Measurements from ENCODE around the gene EEPD1.
A peak's percentile ranks its signal among the peaks of the same experiment; 100 is the strongest.
"Not testable (repeated sequence)": the region's sequence is repeated elsewhere in the genome, so short reads cannot be mapped to it uniquely, and the experiment has no call there.

The EEPD1 gene

DNA sequence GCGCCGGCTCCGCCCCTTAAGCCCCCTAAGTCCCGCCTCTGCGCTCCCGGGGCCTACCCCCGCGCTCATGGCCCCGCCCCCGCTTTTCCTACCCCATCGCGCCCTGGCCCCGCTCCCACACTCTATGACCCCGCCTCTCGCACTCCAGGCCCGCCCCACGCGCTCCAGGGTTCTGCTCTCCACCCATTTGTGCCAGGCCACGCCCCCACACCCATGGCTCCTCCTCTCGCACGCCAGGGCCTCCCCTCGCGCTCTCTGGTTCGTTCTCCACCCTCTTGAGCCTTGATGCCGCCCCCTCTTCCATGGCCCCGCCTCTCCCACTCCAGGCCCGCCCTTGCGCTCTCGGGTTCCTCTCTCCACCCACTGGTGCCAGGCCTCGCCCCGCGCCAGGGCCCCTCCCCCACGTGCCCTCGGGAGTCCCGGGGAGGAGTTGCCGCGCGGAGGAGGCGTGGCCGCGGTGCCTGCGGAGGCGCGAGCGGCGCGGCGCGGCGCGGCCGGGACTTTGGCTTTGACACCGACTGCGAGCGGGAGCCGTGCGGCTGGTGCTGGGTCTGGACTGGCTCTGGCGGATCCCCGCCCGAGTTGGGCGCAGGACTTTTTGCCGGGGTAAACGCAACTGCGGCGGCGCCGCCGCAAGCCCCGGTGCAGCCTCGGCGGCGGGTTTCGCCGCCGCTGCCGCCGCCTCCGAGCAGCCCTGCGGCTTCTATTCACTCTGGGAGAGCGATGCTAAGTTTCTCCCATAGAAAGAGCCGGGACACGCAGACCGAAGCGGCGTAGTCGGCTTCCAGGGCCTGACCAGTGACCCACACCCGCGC, at the start of gene EEPD1:
TSS of gene EEPD1 (plus strand) at position 499 of the 815 bp plus-strand sequence. CDS start 1,071 bp downstream, outside the sequence.
- peak; percentile 99 for DNase-seq (ENCODE audit: low read depth, low spot score)

DNA sequence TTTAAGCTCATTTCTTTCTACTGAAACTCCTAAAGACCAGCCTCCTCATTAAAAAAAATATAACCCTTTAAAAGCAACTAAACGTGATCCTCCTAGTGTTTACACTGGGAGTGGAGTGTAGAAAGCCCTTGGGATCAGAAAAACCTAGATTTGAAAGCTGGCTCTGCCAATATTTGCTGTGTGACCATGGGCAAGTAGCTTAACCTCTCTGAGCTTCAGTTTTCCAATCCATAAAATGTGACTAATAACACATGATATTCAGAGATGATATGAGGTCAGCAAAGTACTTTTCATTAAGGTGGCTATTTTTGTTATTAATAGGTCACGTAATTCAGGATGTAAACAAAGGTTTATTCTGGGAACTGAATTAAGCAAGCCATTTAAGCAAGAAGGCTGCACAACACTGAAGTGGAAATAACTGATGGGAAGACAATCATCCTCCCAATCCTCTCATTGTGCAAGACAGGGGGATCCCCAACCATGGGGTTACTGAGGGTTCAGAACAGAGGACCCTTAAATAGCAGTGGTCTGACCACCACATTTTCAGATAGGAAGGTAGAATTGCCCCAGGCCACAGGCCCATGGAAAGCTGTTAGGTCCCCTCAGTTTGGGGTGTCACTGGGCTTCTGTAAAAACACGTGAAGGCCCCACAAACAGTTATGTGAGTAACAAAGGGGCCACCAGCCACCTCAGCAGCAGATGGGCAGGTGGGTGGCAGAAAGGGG, 49.1 kb upstream of the EEPD1 start:
- DNase-seq (ENCODE audit: low read depth, low spot score): no peak

DNA sequence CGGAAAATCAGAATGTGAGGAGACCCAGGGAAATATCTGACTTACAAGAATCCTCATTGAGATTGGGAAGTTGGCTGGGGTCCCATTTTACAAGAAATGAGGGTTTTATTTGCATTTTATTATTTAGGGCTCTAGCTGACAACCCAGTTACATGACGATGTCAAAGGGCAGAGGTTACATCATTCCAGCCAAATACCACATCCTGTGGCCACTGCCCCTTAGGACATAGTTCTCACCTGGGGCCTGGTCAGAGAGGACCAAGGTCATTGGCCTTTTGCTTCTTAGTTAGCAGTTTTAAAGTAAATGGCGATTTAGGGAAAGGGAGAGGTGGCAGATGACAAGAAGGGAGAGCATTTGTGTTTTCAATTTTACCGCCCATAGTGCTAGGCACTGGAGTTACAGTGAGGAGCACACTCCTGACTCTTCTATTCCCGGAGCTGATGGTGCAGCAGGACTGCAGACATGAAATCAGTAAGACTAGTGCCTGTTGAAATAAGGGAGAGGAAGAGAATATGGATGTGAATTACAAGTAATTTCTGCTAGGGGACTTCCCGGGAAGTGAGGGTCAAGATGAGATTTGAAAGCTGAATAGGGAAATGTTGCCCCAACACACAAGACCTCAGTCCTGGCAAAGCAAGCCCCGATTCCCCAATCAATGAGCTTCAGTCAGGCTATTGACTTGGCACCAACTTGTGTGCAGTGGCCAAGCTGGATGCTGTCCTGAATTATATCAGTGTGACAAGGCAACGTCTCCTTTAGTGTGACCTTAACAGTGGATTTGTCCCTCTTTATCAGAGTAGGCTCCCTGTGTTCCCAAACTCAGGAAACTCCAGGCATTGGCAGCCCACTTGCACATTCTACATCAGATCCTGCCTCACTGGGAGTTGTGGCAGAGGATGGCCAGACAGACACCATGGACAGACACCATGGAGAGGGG, 45.8 kb upstream of the EEPD1 start:
- DNase-seq (ENCODE audit: low read depth, low spot score): not testable (repeated sequence)

DNA sequence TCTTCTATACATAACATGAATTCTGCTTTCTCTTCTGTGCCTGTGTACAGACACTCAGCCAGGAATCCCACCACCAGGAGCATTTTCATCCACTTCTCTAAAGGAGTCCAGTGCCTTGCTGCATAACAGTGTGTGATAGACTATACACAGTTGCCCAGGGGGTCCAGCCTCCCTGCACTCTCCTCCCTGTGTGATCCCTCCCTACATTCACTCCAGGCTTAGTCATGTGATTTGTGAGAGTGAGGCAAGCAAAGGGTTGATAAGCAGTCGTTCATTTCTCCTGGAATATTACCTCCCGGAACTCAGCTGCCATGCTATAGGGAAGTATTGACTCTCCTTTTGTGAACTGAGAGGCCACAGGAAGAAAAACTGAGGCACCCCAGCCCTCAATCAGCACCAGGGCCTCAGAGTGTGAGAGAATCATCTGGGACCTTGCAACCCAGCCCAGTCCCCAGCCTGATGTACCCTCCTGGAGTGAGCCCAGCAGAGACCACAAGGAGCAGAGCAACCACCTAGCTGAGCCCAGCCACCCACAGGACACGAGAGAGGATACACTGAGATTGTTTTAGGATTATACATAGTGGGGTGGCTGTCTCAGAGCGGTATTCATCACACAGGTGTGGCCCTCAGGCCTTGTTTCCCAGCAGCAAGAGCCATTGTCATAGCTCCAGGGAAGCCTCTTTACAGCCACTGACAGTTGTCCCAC, 45.0 kb upstream of the EEPD1 start:
- DNase-seq (ENCODE audit: low read depth, low spot score): no peak

DNA sequence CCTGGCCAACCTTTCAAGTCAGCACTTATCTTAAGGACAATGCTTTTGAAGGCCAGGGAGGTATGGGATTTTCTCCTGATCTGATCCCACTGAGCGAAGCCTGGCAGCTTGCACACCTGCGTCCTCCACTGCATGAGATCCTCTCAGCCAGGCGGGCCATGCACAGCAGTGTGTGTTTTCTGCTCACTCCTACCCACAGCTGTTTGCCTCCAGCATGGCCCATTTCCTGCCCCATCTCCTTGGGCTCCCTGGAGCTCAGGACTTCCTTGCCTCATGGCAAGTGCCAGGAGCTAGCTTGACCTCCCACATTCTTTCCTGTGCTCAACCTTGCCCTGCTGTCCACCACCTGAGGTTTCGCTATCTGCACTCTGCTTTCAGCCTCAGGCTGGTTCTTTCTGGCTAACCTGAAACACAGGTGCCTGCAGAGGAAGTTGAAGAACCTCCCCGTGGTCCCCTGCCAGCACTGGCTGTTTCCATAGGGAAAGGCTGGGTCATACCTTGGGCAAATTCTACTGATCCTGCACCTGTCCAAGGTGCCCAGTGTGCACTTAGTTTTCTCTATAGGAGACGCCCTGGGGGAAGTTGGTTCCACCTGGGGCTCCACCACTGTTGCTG, 43.9 kb upstream of the EEPD1 start:
- DNase-seq (ENCODE audit: low read depth, low spot score): no peak

DNA sequence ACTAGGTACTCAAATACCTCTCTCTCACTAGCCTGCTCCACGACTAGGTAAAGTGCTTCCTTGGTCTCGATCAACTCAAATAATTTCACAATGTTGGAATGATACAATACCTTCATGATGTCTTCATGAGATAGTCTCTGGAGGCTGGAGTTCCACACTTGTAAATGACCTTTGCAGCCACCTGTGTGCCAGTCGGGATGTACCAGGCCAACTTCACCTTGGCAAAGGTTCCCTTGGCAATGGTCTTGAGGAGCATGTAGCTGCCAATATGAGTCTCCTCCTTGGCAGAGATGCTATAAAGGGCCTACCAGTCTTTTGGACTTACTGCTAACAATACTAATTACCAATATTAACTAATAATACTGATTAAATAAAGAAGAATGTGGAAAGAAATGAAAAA, 42.5 kb upstream of the EEPD1 start:
- no peak for DNase-seq (ENCODE audit: low read depth, low spot score)

DNA sequence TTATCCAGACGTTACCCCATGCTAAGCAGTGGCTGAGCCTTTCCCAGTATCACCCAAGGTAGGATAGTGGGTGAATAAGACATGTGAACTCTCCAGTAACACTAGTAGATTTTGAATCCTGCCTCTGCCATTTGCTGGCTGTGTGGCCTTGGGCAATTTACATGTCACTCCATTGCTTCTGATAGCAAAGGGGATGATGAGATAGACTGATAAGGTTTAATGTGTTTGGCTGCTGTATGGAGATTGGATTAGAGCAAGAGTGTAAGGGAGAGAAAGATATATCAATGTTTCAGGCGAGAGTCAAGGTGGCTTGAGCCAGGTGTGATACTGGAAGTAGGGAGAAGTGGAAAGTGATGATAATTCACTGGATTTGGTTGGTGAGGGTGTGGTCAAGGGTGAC, 40.1 kb upstream of the EEPD1 start:
- no peak for DNase-seq (ENCODE audit: low read depth, low spot score)

DNA sequence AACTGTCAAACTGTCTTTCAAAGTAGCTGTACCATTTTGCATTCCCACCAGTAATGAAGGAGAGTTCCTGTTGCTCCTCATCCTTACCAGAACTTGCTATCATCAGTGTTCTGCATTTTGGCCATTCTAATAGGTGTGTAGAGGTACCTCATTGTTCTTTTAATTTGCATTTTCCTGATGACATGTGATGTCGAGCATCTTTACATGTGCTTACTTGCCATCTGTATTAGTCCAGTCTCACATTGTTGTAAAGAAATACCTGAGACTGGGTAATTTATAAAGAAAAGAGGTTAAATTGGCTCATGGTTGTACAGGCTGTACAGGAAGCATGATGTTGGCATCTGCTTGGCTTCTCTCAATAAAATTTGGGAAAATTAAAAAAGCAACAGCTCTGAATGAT, 38.7 kb upstream of the EEPD1 start:
- no peak for DNase-seq (ENCODE audit: low read depth, low spot score)

DNA sequence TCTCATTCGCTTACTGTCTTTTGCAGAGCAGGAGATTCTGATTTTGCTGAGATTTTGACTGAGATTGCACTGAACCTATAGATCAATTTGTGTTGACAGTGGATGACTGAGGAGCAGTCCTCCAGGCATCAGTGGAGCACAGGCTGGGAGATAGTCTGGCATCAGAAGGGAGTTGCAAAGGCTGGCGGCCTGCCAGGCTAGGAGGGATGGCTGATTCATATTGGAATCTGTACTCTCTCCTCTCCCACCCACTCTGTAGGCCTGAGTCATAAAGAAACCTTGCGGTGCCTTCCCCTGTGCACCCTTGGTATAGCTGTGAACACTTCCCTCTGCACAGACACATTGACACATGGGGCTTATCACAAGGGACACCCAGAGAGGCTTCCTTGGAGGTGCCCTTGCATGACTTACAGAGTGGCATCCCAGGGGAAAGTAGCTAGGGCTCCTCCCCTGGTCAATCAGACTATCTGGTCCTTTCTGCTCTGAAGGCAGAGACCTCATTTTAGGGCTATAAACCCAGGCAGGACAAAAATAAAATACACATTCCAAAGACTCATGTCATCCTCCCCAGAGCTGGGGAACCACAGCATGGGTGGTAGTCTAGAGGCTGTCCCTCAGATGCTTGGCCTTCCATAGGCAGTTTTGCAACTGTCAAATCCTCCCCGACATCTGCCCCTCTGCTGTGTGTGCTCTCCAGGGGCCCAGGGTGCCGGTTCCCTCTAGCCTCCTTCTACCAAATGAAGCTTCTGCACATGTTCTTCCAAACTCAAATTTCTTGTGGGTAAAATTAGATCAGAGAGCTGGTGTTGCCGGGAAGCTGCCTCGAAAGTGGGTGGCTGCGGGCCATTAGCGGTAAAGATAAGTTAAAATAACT, 37.4 kb upstream of the EEPD1 start:
- peak; percentile 29 for DNase-seq (ENCODE audit: low read depth, low spot score)

DNA sequence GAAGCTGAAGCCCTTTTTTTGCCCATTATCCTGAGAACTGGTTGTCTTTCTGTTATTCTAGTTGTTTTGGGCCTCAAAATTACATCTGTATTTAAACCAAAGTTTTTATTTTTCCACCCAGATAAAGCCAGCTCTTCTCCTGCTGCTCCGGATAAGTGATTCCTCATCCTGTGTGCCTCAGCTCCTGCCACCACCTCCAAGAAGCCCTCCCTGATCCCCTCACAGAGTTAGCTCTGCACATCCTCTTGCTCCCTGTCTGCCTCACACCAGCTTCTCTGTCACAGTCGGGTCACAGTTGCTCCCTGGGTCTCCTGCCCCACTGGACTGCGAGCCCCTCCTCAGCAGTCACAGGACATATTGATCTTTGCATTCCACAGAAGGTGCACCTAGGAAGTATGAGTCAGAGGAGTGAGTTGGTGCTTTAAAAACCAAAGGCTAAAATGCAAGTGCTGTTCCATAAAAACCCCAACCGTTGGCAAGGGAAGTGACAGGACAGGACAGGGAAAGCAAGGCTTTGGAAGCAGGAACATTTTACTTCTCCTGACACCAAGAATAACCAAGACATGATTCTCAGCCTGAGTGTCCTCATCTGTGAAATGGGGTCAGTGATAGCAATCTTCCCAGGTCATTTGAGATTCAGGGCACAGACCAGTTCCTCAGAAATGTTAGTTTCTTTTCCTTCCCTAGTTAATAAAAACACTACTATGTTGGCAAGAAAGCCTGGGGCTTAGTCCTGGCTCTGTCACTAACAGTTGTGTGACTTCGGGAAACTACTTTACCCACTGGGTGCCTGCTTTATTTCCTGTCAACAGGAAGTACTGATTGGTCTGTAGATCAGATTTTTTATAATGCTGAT, 36.5 kb upstream of the EEPD1 start:
- no peak for DNase-seq (ENCODE audit: low read depth, low spot score)

DNA sequence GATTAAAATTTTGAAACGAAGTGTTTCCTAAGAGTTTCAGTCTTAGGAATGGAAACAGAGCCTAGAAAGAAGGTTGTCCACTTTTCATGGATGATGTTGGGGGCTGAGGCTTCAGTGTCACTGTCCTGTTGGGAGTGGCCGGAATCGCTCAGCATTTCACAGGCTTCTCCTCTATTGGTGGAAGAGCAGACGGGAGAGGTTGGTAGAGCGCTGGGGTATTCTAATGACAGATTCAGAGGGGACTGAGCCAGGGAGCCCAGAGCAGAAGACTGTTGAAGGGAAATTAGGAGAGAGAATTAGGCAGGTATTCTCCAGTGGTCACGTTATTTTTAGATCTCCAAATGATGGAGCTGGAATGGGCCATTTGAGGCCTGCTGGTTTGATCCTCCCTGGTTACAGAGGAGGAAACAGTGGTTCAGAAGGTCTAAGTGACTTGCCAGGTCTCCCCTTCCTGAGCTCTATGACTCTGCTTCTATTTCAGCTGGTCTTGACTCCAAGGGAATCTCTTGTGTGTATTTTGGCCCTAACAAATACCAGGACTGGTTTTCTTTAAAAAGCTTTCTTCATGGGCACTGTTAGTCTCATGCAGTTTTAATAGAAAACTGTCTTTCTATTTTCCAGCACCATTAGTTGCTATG, 35.7 kb upstream of the EEPD1 start:
- DNase-seq (ENCODE audit: low read depth, low spot score): no peak

DNA sequence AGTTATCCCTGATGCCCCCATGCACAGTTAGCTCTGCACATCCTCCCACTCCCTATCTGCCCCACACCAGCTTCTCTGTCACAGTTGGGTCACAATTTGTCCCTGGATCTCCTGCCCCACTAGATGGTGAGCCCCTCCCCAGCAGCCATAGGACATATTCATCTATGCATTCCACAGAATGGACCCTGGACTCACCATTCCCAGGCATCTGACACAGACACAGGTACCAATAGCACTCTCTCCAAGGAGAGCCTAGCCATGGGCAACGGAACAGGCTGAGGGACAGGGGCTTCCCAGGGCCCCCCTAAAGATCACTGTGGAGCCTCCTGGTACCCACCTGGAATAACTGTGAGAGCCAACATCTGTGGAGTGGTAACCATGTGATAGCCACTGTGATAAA, 34.7 kb upstream of the EEPD1 start:
- DNase-seq (ENCODE audit: low read depth, low spot score): no peak

DNA sequence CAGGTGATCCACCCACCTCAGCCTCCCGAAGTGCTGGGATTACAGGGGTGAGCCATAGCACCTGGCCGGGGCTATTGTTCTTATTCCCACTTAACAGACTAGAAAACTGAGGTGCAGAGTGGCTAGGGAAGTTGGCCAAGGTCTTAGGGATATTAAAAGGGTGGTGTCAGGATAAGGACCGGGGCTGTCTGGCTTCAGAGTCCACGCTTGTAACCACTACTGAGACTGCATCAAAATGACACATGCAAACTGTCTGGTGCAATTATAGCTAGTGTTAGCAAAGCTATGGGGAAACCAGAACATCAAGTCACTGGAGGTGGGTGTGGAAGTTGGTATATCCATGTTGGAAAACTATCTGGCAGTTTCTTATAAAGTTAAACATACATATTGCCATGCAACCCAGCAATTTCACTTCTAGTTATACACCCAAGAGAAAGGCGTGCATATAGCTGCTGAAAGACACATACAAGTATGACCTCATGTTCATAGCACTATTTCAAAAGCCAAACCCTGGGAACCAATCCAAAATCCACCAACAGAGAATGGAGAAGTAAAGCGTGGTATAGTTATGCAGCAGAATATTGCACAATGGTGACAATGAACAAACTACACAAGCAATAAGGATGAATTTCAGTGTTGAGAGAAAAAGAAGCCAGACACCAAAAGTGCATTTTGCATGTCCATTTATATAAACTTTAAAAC, 33.9 kb upstream of the EEPD1 start:
- DNase-seq (ENCODE audit: low read depth, low spot score): no peak

DNA sequence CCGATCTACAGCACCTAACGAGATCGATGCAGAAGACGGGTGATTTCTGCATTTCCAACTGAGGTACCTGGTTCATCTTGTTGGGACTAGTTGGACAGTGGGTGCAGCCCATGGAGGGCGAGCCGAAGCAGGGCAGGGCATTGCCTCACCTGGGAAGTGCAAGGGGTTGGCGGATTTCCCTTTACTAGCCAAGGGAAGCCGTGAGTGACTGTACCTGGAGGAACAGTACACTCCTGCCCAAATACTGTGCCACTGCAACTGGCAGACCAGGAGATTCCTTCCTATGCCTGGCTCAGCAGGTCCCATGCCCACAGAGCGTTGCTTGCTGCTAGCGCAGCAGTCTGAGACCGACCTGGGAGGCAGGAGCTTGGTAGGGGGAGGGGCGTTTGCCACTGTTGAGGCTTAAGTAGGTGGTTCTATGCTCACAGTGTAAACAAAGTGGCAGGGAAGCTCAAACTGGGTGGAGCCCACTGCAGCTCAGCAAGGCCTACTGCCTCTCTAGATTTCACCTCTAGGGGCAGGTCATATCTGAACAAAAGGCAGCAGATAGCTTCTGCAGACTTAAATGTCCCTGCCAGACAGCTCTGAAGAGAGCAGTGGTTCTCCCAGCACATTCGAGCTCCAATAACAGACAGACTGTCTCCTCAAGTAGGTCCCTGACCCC, 32.9 kb upstream of the EEPD1 start:
- DNase-seq (ENCODE audit: low read depth, low spot score): peak; percentile 83

DNA sequence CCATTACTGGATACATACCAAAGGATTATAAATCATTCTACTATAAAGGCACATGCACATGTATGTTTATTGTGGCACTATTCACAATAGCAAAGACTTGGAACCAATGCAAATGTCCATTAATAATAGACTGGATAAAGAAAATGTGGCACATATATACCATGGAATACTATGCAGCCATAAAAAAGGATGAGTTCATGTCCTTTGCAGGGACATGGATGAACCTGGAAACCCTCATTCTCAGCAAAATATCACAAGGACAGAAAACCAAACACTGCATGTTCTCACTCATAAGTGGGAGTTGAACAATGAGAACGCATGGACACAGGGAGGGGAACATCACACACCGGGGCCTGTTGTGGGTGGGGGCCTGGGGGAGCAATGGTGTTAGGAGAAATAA, 27.4 kb upstream of the EEPD1 start:
- DNase-seq (ENCODE audit: low read depth, low spot score): not testable (repeated sequence)

DNA sequence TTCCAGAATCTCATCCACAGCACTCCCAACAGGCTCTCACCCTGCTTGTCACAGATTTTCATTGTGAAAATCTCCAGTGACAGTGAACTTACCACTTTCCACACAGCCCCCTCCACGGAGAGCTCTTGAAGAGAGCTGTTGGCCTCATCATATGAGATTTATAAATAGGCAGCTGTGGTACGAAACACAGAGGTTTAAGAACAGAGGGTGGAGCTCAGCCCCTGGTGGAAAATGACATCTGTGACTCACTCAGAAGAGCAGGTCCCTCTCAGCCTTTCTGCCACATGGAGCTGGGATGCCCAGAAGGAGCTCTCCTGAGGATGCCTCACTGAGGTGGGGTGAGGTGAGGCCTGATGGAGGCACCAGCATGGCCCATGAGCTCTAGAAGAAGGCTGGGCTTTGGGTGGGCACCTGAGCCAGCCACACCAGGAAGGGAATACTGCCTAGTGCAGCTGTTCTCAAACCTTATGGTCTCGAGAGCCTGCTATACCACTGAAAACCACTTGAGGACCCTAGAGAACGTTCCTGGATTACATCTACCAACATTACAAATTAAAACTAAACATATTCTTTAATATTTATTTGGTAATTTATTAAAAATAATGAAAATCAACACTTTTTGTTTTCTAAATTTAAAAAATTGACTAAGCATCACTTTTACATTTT, 25.8 kb upstream of the EEPD1 start:
- DNase-seq (ENCODE audit: low read depth, low spot score): no peak
